ENCODE data around the gene SRC.

The SRC gene

DNA sequence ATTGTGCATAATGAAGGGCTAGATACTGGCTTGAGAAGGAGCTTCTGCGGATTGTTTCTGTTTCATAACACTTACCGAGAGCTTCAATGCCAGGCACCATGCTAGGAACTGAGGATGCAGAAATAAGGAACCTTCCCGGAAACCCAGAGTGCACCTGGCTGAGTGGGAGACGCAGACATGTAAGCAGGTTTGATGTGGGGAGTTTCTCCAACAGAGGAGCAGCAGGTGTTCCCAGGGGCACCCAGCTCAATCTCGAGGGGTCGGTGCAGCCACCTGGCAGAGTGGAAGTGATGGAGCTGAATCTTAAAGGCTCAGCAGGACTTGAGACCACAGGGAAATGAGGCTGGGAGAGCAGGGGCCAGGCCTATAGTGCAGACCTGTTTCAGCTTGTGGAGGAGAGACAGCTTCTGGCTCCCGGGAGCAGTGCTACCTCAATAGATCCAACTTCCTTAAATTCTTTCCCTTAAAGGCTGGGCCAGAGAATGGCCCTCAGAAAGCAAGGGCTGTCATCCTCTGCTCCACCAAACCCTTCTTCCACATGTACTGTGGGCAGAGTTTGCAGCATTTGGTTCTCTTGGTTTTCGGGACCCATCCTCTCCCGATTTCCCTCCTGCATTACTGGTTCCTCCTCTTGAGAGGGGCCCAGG lies 27.8 kb upstream of the SRC start:
- Histone ChIP-seq H4K20me1 (ENCODE audit: insufficient read depth) (no peaks in the 10 kb centered on the region), H3K79me2 (ENCODE audit: insufficient read depth, low read depth) (no peaks in the 10 kb centered on the region), H3K27me3 (ENCODE audit: insufficient read depth, low read depth) (no peaks in the 10 kb centered on the region), H3K27ac (no peak overlapping the region), H2AFZ (ENCODE audit: low read depth) (no peak overlapping the region), H3K9ac (no peak overlapping the region), H3K4me3 (IDR thresholded peaks at IDR 0.05; ENCODE audit: insufficient read depth, low read depth, low read length) (no peak overlapping the region), H3K4me2 (no peak overlapping the region), H3K4me1 (ENCODE audit: low read depth, poor library complexity, severe bottlenecking) (no peaks in the 10 kb centered on the region), H3K36me3 (ENCODE audit: insufficient read depth) (no peaks in the 10 kb centered on the region)
- TF ChIP-seq, protein P1, sequence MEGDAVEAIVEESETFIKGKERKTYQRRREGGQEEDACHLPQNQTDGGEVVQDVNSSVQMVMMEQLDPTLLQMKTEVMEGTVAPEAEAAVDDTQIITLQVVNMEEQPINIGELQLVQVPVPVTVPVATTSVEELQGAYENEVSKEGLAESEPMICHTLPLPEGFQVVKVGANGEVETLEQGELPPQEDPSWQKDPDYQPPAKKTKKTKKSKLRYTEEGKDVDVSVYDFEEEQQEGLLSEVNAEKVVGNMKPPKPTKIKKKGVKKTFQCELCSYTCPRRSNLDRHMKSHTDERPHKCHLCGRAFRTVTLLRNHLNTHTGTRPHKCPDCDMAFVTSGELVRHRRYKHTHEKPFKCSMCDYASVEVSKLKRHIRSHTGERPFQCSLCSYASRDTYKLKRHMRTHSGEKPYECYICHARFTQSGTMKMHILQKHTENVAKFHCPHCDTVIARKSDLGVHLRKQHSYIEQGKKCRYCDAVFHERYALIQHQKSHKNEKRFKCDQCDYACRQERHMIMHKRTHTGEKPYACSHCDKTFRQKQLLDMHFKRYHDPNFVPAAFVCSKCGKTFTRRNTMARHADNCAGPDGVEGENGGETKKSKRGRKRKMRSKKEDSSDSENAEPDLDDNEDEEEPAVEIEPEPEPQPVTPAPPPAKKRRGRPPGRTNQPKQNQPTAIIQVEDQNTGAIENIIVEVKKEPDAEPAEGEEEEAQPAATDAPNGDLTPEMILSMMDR (conservative IDR thresholded peaks at IDR 0.05; ENCODE audit: low read depth, low read length), result no peak

GRCh38 chr20:37319151-37319671 lies 26.7 kb upstream of the SRC start:
- no peaks in the 10 kb centered on the region for H3K4me1 ChIP-seq (ENCODE audit: low read depth, poor library complexity, severe bottlenecking)
- TF ChIP-seq, protein P1 (conservative IDR thresholded peaks at IDR 0.05; ENCODE audit: low read depth, low read length), result no peak

DNA sequence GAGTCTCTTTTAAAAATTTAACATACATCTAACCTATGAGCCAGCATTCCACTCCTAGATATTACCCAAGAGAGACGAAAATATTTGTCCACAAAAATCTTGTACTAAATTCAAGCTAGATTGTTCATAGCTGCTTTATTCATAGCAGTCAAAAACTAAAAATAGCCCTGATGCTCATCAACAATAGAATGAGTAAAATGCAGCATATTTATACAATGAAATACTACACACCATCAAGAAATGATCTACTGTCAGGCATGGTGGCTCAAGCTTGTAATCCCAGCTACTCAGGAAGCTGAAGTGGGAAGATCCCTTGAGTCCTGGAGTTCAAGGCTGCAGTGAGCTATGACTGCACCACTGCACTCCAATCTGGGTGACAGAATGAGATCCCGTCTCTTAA lies 22.0 kb upstream of the SRC start:
- H3K4me3 ChIP-seq (IDR thresholded peaks at IDR 0.05; ENCODE audit: insufficient read depth, low read depth, low read length), result no peak overlapping the region

More at GRCh38 chr20:37319151-37319671, 26.7 kb upstream of the SRC start:
- H3K27ac ChIP-seq, result no peak overlapping the region
- H3K4me2 ChIP-seq, result no peak overlapping the region
- no peak overlapping the region for H2AFZ ChIP-seq (ENCODE audit: low read depth)
- H4K20me1 ChIP-seq (ENCODE audit: insufficient read depth), result no peaks in the 10 kb centered on the region
- no peaks in the 10 kb centered on the region for H3K79me2 ChIP-seq (ENCODE audit: insufficient read depth, low read depth)
- H3K27me3 ChIP-seq (ENCODE audit: insufficient read depth, low read depth), result no peaks in the 10 kb centered on the region
- no peak overlapping the region for H3K9ac ChIP-seq
- no peak overlapping the region for H3K4me3 ChIP-seq (IDR thresholded peaks at IDR 0.05; ENCODE audit: insufficient read depth, low read depth, low read length)
- no peaks in the 10 kb centered on the region for H3K36me3 ChIP-seq (ENCODE audit: insufficient read depth)

GRCh38 chr20:37325206-37325605 lies 20.7 kb upstream of the SRC start:
- TF ChIP-seq, protein P1 (conservative IDR thresholded peaks at IDR 0.05; ENCODE audit: low read depth, low read length), result no peak
- H2AFZ ChIP-seq (ENCODE audit: low read depth), result no peak overlapping the region
- no peaks in the 10 kb centered on the region for H3K4me1 ChIP-seq (ENCODE audit: low read depth, poor library complexity, severe bottlenecking)
- no peaks in the 10 kb centered on the region for H3K36me3 ChIP-seq (ENCODE audit: insufficient read depth)
- no peaks in the 10 kb centered on the region for H3K79me2 ChIP-seq (ENCODE audit: insufficient read depth, low read depth)
- no peak overlapping the region for H3K4me2 ChIP-seq
- H4K20me1 ChIP-seq (ENCODE audit: insufficient read depth), result no peaks in the 10 kb centered on the region
- H3K27me3 ChIP-seq (ENCODE audit: insufficient read depth, low read depth), result no peaks in the 10 kb centered on the region
- H3K4me3 ChIP-seq (IDR thresholded peaks at IDR 0.05; ENCODE audit: insufficient read depth, low read depth, low read length), result no peak overlapping the region
- no peak overlapping the region for H3K9ac ChIP-seq
- no peak overlapping the region for H3K27ac ChIP-seq

More for the DNA sequence above, 22.0 kb upstream of the SRC start:
- Histone ChIP-seq H2AFZ (ENCODE audit: low read depth) (no peak overlapping the region), H3K79me2 (ENCODE audit: insufficient read depth, low read depth) (no peaks in the 10 kb centered on the region), H3K4me2 (no peak overlapping the region), H3K27ac (no peak overlapping the region), H4K20me1 (ENCODE audit: insufficient read depth) (no peaks in the 10 kb centered on the region), H3K9ac (no peak overlapping the region), H3K27me3 (ENCODE audit: insufficient read depth, low read depth) (no peaks in the 10 kb centered on the region), H3K36me3 (ENCODE audit: insufficient read depth) (no peaks in the 10 kb centered on the region), H3K4me1 (ENCODE audit: low read depth, poor library complexity, severe bottlenecking) (no peaks in the 10 kb centered on the region)
- TF ChIP-seq, protein P1 (conservative IDR thresholded peaks at IDR 0.05; ENCODE audit: low read depth, low read length), result no peak

Measured in KMS-11 (cell line).